Caco-2 (cell line): ENCODE data around the gene MRM3. TPM values are rescaled to one million over a fixed set of nuclear protein-coding genes. Genes with fewer than 3 reads are reported as not detected.

Experiments used
- BruUV-seq: library from RNA; stranded (reverse); fragments of 400-500 nt; replicated peaks from 2 replicates; lab custom pipeline; 2021; lab: Mats Ljungman, UMichigan
- CTCF ChIA-PET: fragments of 300-600 bp; sonication (Branson Sonifier 250); formaldehyde crosslinking; loops from one replicate; lab custom pipeline; 2022; ENCODE audit warnings: antibody characterized with exemption; lab: Charles Lee
- POLR2A ChIA-PET: fragments of 300-600 bp; sonication (Branson Sonifier 250); formaldehyde crosslinking; loops from one replicate; lab custom pipeline; 2022; ENCODE audit warnings: antibody characterized with exemption; lab: Charles Lee
- DNase-seq, 2 experiments: peaks; one replicate each; pipeline versions ENCODE4 v3.0.0 to v3.0.0-alpha.2; 2020 to 2022
- H3K27me3 ChIP-seq: replicated peaks from 2 replicates; pipeline ENCODE4 v1.6.0; 2011; ENCODE audit warnings: low read length; ENCODE audit not compliant: control insufficient read depth, insufficient read depth
- H3K36me3 ChIP-seq: 2 replicates; pipeline ENCODE4 v1.5.1; 2011; ENCODE audit warnings: low read length; ENCODE audit not compliant: control insufficient read depth, insufficient read depth
- H3K4me1 ChIP-seq: fragments of 250-450 bp; sonication (Bioruptor Pico); 2 replicates; pipeline ENCODE4 v1.5.1; 2020; ENCODE audit warnings: mild to moderate bottlenecking
- H3K4me3 ChIP-seq: 2 replicates; pipeline ENCODE4 v1.5.1; 2011; ENCODE audit warnings: low read depth, mild to moderate bottlenecking, control low read depth, low read length
- H3K9me3 ChIP-seq: fragments of 250-450 bp; sonication (Bioruptor Pico); 2 replicates; pipeline ENCODE4 v1.5.1; 2020; ENCODE audit warnings: mild to moderate bottlenecking, moderate library complexity
- H3K27ac Mint-ChIP-seq: one replicate; pipeline ENCODE4 v1.8.0; 2022; ENCODE audit warnings: mixed read lengths; ENCODE audit not compliant: unreplicated experiment
- H3K27me3 Mint-ChIP-seq: one replicate; pipeline ENCODE4 v1.8.0; 2022; ENCODE audit warnings: mixed read lengths; ENCODE audit not compliant: insufficient read depth, unreplicated experiment
- H3K36me3 Mint-ChIP-seq: one replicate; pipeline ENCODE4 v1.8.0; 2022; ENCODE audit warnings: mild to moderate bottlenecking, mixed read lengths; ENCODE audit not compliant: insufficient read depth, unreplicated experiment
- H3K4me1 Mint-ChIP-seq: one replicate; pipeline ENCODE4 v1.8.0; 2022; ENCODE audit warnings: low read depth, mixed read lengths; ENCODE audit not compliant: unreplicated experiment
- H3K4me3 Mint-ChIP-seq: one replicate; pipeline ENCODE4 v1.8.0; 2022; ENCODE audit warnings: mild to moderate bottlenecking, moderate library complexity, mixed read lengths; ENCODE audit not compliant: unreplicated experiment
- H3K9me3 Mint-ChIP-seq: one replicate; pipeline ENCODE4 v1.8.0; 2022; ENCODE audit warnings: mixed read lengths; ENCODE audit not compliant: unreplicated experiment
- CTCF ChIP-seq, 2 experiments: fragments of 200-600 bp in 1 of 2; IDR thresholded peaks; 1 replicate in 1 of 2; 2 replicates in 1 of 2; pipeline versions ENCODE4 v1.5.1 to v1.8.0; 2011 to 2022; ENCODE audit warnings: antibody characterized with exemption in 1 of 2, control low read depth in 1 of 2, inconsistent platforms in 1 of 2, low read depth in 1 of 2, low read length in 1 of 2, mild to moderate bottlenecking in 1 of 2, moderate library complexity in 1 of 2; ENCODE audit not compliant: insufficient read depth in 1 of 2, severe bottlenecking in 1 of 2, unreplicated experiment in 1 of 2
- intact Hi-C: fragments of 100-400 bp; cut with micrococcal nuclease; formaldehyde crosslinking; loops from one replicate; pipeline ENCODE4 v1.10.0; 2022; ENCODE audit not compliant: unreplicated experiment
- total RNA-seq: library from RNA; stranded (reverse); gene quantifications from 2 replicates; pipeline ENCODE4 v1.2.3, GENCODE V29; 2022

The MRM3 gene
- total RNA-seq, 1 experiment from 2014 or later: 14.1 TPM

GRCh38 chr17:811051-811784 is 29.1 kb downstream of the MRM3 start:
- H3K27ac Mint-ChIP-seq: no peak overlapping the region
- Histone ChIP-seq H3K4me1 (no peaks in the 10 kb centered on the region), H3K9me3 (no peaks in the 10 kb centered on the region), H3K4me3 (no peak overlapping the region), H3K27me3 (no peaks in the 10 kb centered on the region), H3K36me3 (0 out of 2 replicates have a peak, but pooled peaks cover 1% of the 10 kb centered on the region)
- peaks cover 46% of the 10 kb centered on the region for H3K36me3 Mint-ChIP-seq
- TF ChIP-seq CTCF (IDR thresholded peaks at IDR 0.05; ENCODE audit: insufficient read depth in 1 of 2, low read depth in 1 of 2, low read length in 1 of 2, severe bottlenecking in 1 of 2, unreplicated experiment in 1 of 2): no peak
- H3K27me3 Mint-ChIP-seq: no peaks in the 10 kb centered on the region
- POLR2A ChIA-PET: no interaction called here
- peaks cover 10% of the 10 kb centered on the region for H3K9me3 Mint-ChIP-seq
- no TSS peak for BruUV-seq
- DNase-seq: no peak
- H3K4me1 Mint-ChIP-seq: no peaks in the 10 kb centered on the region
- H3K4me3 Mint-ChIP-seq: peak overlapping the region; percentile 21
- CTCF ChIA-PET: no interaction called here
- intact Hi-C loops: no loop called here

GRCh38 chr17:812638-813204 is 30.6 kb downstream of the MRM3 start:
- ChIA-PET POLR2A (no interaction called here), CTCF (no interaction called here)
- Histone ChIP-seq H3K9me3 (no peaks in the 10 kb centered on the region), H3K4me3 (no peak overlapping the region), H3K27me3 (no peaks in the 10 kb centered on the region), H3K36me3 (0 out of 2 replicates have a peak, but pooled peaks cover 1% of the 10 kb centered on the region), H3K4me1 (no peaks in the 10 kb centered on the region)
- no peak overlapping the region for H3K4me3 Mint-ChIP-seq
- intact Hi-C loops: no loop called here
- no peaks in the 10 kb centered on the region for H3K27me3 Mint-ChIP-seq
- TF ChIP-seq CTCF (IDR thresholded peaks at IDR 0.05; ENCODE audit: insufficient read depth in 1 of 2, low read depth in 1 of 2, low read length in 1 of 2, severe bottlenecking in 1 of 2, unreplicated experiment in 1 of 2): no peak
- no TSS peak for BruUV-seq
- DNase-seq: no peak
- peaks cover 50% of the 10 kb centered on the region for H3K36me3 Mint-ChIP-seq
- no peaks in the 10 kb centered on the region for H3K4me1 Mint-ChIP-seq
- H3K27ac Mint-ChIP-seq: no peak overlapping the region
- peaks cover 10% of the 10 kb centered on the region for H3K9me3 Mint-ChIP-seq

- no TSS peak for BruUV-seq
- ChIA-PET POLR2A (no interaction called here), CTCF (interaction anchor here (1.2 kb wide), 1 partner anchor 165 kb away, joined by 5 read pairs; the partner anchor contains the start of gene NXN)
- TF ChIP-seq CTCF (IDR thresholded peaks at IDR 0.05; ENCODE audit: insufficient read depth in 1 of 2, low read depth in 1 of 2, low read length in 1 of 2, severe bottlenecking in 1 of 2, unreplicated experiment in 1 of 2): no peak
- Histone ChIP-seq H3K4me3 (no peak overlapping the region), H3K36me3 (0 out of 2 replicates have a peak, but pooled peaks cover 1% of the 10 kb centered on the region), H3K9me3 (no peaks in the 10 kb centered on the region), H3K27me3 (no peaks in the 10 kb centered on the region), H3K4me1 (no peaks in the 10 kb centered on the region)
- DNase-seq: no peak
- Mint-ChIP-seq H3K27me3 (no peaks in the 10 kb centered on the region), H3K4me3 (no peak overlapping the region), H3K9me3 (peaks cover 10% of the 10 kb centered on the region), H3K4me1 (no peaks in the 10 kb centered on the region), H3K36me3 (peaks cover 54% of the 10 kb centered on the region), H3K27ac (no peak overlapping the region)
- intact Hi-C loops: no loop called here
Observed at GRCh38 chr17:814371-814770, 32.2 kb downstream of the MRM3 start.
